Karpas-422 (cell line): ENCODE measurements around the gene TMEM242. TPM values are rescaled to one million over a fixed set of nuclear protein-coding genes. Genes with fewer than 3 reads are reported as not detected.

ENCODE experiments used
- DNase-seq: peaks from one replicate; pipeline ENCODE4 v3.0.0-alpha.2; 2015
- H2AFZ ChIP-seq: fragments of 200-600 bp; sonication (generic); 2 replicates; pipeline ENCODE4 v1.6.1; 2014; ENCODE audit warnings: antibody characterized with exemption, low read length, mixed read lengths
- H3K27ac ChIP-seq: fragments of 200-600 bp; sonication (generic); 2 replicates; pipeline ENCODE4 v1.5.1; 2014; ENCODE audit warnings: mild to moderate bottlenecking, low read length, moderate library complexity
- H3K27me3 ChIP-seq: fragments of 200-600 bp; sonication (generic); 2 replicates; pipeline ENCODE4 v1.6.1; 2014; ENCODE audit warnings: low read length, mixed read lengths
- H3K36me3 ChIP-seq: fragments of 200-600 bp; sonication (generic); 2 replicates; pipeline ENCODE4 v1.6.1; 2014; ENCODE audit warnings: low read length, mixed read lengths; ENCODE audit not compliant: insufficient read depth
- H3K4me1 ChIP-seq: fragments of 200-600 bp; sonication (generic); 2 replicates; pipeline ENCODE4 v1.6.1; 2014; ENCODE audit warnings: mild to moderate bottlenecking, low read length, mixed read lengths
- H3K4me2 ChIP-seq: fragments of 200-600 bp; sonication (generic); 2 replicates; pipeline ENCODE4 v1.6.1; 2014; ENCODE audit warnings: low read length, low read depth, mild to moderate bottlenecking; ENCODE audit not compliant: poor library complexity, severe bottlenecking
- H3K4me3 ChIP-seq: fragments of 200-600 bp; sonication (generic); 2 replicates; pipeline ENCODE4 v1.5.1; 2014; ENCODE audit warnings: mild to moderate bottlenecking, antibody characterized with exemption, low read length, mixed read lengths
- H3K79me2 ChIP-seq: fragments of 200-600 bp; sonication (generic); 2 replicates; pipeline ENCODE4 v1.6.1; 2014; ENCODE audit warnings: mild to moderate bottlenecking, low read length, mixed read lengths
- H3K9ac ChIP-seq: fragments of 200-600 bp; sonication (generic); 2 replicates; pipeline ENCODE4 v1.6.0; 2014; ENCODE audit warnings: low read length
- H3K9me2 ChIP-seq: fragments of 200-600 bp; sonication (generic), shearing (Covaris generic); replicated peaks from 2 replicates; pipeline ENCODE4 v1.6.0; 2014; ENCODE audit warnings: mild to moderate bottlenecking, low read length, moderate library complexity; ENCODE audit not compliant: insufficient read depth
- H3K9me3 ChIP-seq: fragments of 300-700, 200-600 bp; sonication (generic); 2 replicates; pipeline ENCODE4 v1.6.1; 2014; ENCODE audit warnings: low read length, mixed read lengths
- H4K20me1 ChIP-seq: fragments of 200-600 bp; sonication (generic); 2 replicates; pipeline ENCODE4 v1.6.1; 2014; ENCODE audit warnings: mild to moderate bottlenecking, antibody characterized with exemption, low read length, low read depth; ENCODE audit not compliant: insufficient read depth
- total RNA-seq: library from RNA; depleted of rRNA; stranded (reverse); fragments of >200 nt; shearing (Covaris generic); gene quantifications from 2 replicates; pipeline ENCODE4 v1.2.3, GENCODE V29; 2014; ENCODE audit warnings: low replicate concordance; rRNA removed

The TMEM242 gene
- 3.4 and 5.5 TPM in 2 replicates for total RNA-seq

DNA sequence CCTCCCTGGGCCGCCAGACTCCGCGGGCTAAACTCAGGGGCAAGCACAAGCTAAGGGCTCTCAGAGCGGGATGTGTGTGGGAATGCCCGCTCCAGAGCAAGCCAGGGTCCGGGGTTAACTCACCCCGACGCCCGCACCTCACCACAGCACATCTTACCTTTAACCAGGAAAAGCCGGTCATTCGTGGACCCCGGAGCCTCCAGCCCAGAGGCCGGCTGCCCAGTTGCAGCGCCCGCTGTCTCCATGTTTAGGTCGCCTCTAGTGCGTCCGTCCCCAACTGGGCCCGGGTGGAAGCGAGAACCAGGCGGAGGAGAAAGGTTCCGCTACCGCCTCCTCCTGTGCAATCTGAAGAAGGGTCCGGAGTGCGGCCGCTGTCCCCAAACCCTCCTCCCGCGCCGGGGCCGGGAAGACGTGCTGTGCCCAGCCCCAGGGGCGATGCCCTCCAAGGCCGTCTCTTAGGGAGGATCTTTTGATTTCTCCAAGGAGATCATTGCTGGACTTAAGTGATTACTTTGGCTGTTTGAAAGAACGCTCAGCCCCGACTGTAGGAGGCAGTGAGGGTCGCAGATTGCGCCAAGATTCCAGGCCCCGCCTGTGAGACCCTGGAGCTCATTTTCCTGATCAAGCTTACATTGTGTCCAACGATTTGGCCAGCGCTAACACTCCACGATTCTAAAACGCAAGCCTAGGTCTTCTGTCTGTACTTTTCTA lies at the start of gene TMEM242:
Gene TMEM242, minus strand, starts transcription at position 265 of the 711 bp plus-strand sequence. Its CDS starts 20 bp downstream, at position 245.
- Histone ChIP-seq H4K20me1 (no peaks in the 10 kb centered on the region), H3K4me1 (peaks cover 32% of the 10 kb centered on the region), H3K4me2 (peak within 1 kb of the TSS; percentile 94), H3K27me3 (no peaks in the 10 kb centered on the region), H3K4me3 (peak within 1 kb of the TSS; percentile 93), H3K9me2 (no peaks in the 10 kb centered on the region), H3K9ac (peak within 1 kb of the TSS; percentile 83), H3K36me3 (peaks cover 6% of the 10 kb centered on the region; the same call in 1 of the 2 replicates), H3K9me3 (no peaks in the 10 kb centered on the region), H2AFZ (peak within 1 kb of the TSS; percentile 92), H3K27ac (no peak within 1 kb of the TSS), H3K79me2 (peaks cover 19% of the 10 kb centered on the region)
- peak; percentile 97 for DNase-seq

- H3K9me3 ChIP-seq: no peaks in the 10 kb centered on the region
- H3K9me2 ChIP-seq: no peaks in the 10 kb centered on the region
- H3K27me3 ChIP-seq: no peaks in the 10 kb centered on the region
- no peak overlapping the region for H2AFZ ChIP-seq
- H3K4me3 ChIP-seq: no peak overlapping the region
- no peak overlapping the region for H3K9ac ChIP-seq
- H3K4me1 ChIP-seq: peaks cover 7% of the 10 kb centered on the region
- no peaks in the 10 kb centered on the region for H4K20me1 ChIP-seq
- DNase-seq: no peak
- no peak overlapping the region for H3K27ac ChIP-seq
- no peaks in the 10 kb centered on the region for H3K36me3 ChIP-seq
- no peak overlapping the region for H3K4me2 ChIP-seq
- no peaks in the 10 kb centered on the region for H3K79me2 ChIP-seq
Measured at GRCh38 chr6:157372501-157373280, 49.4 kb upstream of the TMEM242 start.

DNA sequence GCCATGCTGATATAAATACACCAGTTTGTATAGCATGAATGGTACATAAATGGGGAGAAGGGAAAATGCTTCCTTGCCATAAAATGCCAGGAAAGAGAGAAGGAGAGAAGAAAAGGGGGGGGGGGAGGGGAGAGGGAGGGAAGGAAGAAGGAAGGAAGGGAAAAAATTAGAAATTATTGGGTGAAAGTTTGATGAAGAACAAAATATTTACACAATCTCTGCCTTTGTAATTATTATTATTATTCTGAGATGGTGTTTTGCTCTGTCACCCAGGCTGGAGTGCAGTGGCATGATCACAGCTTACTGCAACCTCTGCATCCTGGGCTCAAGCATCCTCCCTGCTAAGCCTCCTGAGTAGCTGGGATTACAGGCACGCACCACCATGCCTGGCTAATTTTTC lies 47.4 kb upstream of the TMEM242 start:
- no peaks in the 10 kb centered on the region for H3K79me2 ChIP-seq
- no peak overlapping the region for H3K9ac ChIP-seq
- no peak overlapping the region for H2AFZ ChIP-seq
- H4K20me1 ChIP-seq: no peaks in the 10 kb centered on the region
- H3K4me2 ChIP-seq: no peak overlapping the region
- DNase-seq: no peak
- H3K4me3 ChIP-seq: no peak overlapping the region
- H3K27me3 ChIP-seq: no peaks in the 10 kb centered on the region
- H3K36me3 ChIP-seq: no peaks in the 10 kb centered on the region
- H3K9me2 ChIP-seq: no peaks in the 10 kb centered on the region
- H3K9me3 ChIP-seq: no peaks in the 10 kb centered on the region
- no peak overlapping the region for H3K27ac ChIP-seq
- peaks cover 7% of the 10 kb centered on the region for H3K4me1 ChIP-seq

GRCh38 chr6:157368359-157369049 lies 45.2 kb upstream of the TMEM242 start:
- Histone ChIP-seq H3K4me1 (peaks cover 7% of the 10 kb centered on the region), H3K9me2 (no peaks in the 10 kb centered on the region), H3K9me3 (no peaks in the 10 kb centered on the region), H3K4me2 (no peak overlapping the region), H3K27me3 (no peaks in the 10 kb centered on the region), H2AFZ (no peak overlapping the region), H3K79me2 (no peaks in the 10 kb centered on the region), H3K36me3 (no peaks in the 10 kb centered on the region), H3K4me3 (no peak overlapping the region), H3K27ac (no peak overlapping the region), H4K20me1 (no peaks in the 10 kb centered on the region), H3K9ac (no peak overlapping the region)
- DNase-seq: no peak

GRCh38 chr6:157366648-157367047 lies 43.3 kb upstream of the TMEM242 start:
- no peak overlapping the region for H3K27ac ChIP-seq
- H3K9me2 ChIP-seq: no peaks in the 10 kb centered on the region
- H3K4me2 ChIP-seq: no peak overlapping the region
- H3K9ac ChIP-seq: no peak overlapping the region
- H3K4me1 ChIP-seq: peaks cover 7% of the 10 kb centered on the region
- no peaks in the 10 kb centered on the region for H3K79me2 ChIP-seq
- H4K20me1 ChIP-seq: no peaks in the 10 kb centered on the region
- H3K27me3 ChIP-seq: no peaks in the 10 kb centered on the region
- no peaks in the 10 kb centered on the region for H3K9me3 ChIP-seq
- H2AFZ ChIP-seq: no peak overlapping the region
- no peak for DNase-seq
- H3K36me3 ChIP-seq: no peaks in the 10 kb centered on the region
- H3K4me3 ChIP-seq: no peak overlapping the region

- H3K9me2 ChIP-seq: no peaks in the 10 kb centered on the region
- peaks cover 5% of the 10 kb centered on the region for H3K4me1 ChIP-seq
- no peak overlapping the region for H3K4me2 ChIP-seq
- H3K27me3 ChIP-seq: no peaks in the 10 kb centered on the region
- no peaks in the 10 kb centered on the region for H4K20me1 ChIP-seq
- H3K36me3 ChIP-seq: no peaks in the 10 kb centered on the region
- no peak overlapping the region for H3K27ac ChIP-seq
- no peaks in the 10 kb centered on the region for H3K79me2 ChIP-seq
- H3K4me3 ChIP-seq: no peak overlapping the region
- no peak overlapping the region for H2AFZ ChIP-seq
- no peaks in the 10 kb centered on the region for H3K9me3 ChIP-seq
- no peak overlapping the region for H3K9ac ChIP-seq
- no peak for DNase-seq
Measured at GRCh38 chr6:157364705-157365104, 41.4 kb upstream of the TMEM242 start.

DNA sequence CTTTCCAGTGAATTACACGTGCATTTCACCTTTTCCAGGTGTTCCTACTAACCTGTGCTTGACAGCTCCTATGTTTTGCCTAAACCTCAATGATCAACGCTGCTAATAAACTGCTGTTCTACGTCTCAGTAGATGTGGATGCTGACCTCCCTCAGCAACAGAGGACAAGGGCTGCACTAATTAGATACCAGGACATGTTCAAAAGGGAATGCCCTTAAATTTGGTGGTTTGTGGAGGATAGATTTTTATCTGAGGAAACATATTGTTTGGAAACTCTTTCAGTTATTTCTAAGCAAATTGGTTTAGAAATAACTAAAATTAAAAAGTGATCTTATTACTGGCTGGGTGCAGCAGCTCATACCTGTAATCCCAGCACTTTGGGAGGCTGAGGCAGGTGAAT lies 38.6 kb upstream of the TMEM242 start:
- H3K9me2 ChIP-seq: no peaks in the 10 kb centered on the region
- no peak overlapping the region for H3K4me2 ChIP-seq
- no peaks in the 10 kb centered on the region for H3K4me1 ChIP-seq
- H3K36me3 ChIP-seq: no peaks in the 10 kb centered on the region
- no peak overlapping the region for H3K4me3 ChIP-seq
- H3K79me2 ChIP-seq: no peaks in the 10 kb centered on the region
- H4K20me1 ChIP-seq: no peaks in the 10 kb centered on the region
- no peaks in the 10 kb centered on the region for H3K9me3 ChIP-seq
- no peak overlapping the region for H3K9ac ChIP-seq
- no peak overlapping the region for H2AFZ ChIP-seq
- no peaks in the 10 kb centered on the region for H3K27me3 ChIP-seq
- DNase-seq: no peak
- H3K27ac ChIP-seq: no peak overlapping the region

DNA sequence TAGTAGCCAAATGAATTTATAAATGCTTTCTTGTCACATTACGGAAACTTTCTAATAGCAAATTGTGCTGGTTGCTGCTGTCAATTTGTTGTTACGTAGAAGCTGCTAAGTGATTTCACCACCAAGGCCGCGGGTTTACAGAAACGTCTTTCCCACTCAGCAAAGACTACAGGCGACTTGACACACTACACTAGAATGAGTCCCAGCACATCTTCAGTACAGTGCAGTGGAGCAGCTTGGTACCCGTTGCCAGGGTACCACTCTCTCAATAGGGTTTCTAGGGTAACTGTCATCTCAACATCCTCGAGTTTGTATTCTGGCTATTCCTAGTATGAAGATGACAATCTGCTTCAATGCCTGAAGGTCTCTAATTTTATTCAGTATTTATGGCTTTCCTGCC lies 35.0 kb upstream of the TMEM242 start:
- Histone ChIP-seq H3K4me3 (no peak overlapping the region), H3K4me2 (no peak overlapping the region), H3K27ac (no peak overlapping the region), H3K9me2 (no peaks in the 10 kb centered on the region), H3K9me3 (no peaks in the 10 kb centered on the region), H3K79me2 (no peaks in the 10 kb centered on the region), H4K20me1 (no peaks in the 10 kb centered on the region), H2AFZ (no peak overlapping the region), H3K9ac (no peak overlapping the region), H3K4me1 (no peaks in the 10 kb centered on the region), H3K27me3 (no peaks in the 10 kb centered on the region), H3K36me3 (no peaks in the 10 kb centered on the region)
- DNase-seq: no peak
